Measurements from ENCODE around the gene DRG1.
"Not testable (repeated sequence)": the region's sequence is repeated elsewhere in the genome, so short reads cannot be mapped to it uniquely, and the experiment has no call there.

The DRG1 gene

GRCh38 chr22:31400023-31400397 lies 606 bp downstream of the DRG1 start:
- no peak for DNase-seq (ENCODE audit: low spot score)
- no peak for TF ChIP-seq CTCF (IDR thresholded peaks at IDR 0.05; ENCODE audit: extremely low read depth, missing control alignments)

GRCh38 chr22:31402350-31402749 lies 2.9 kb downstream of the DRG1 start:
- DNase-seq (ENCODE audit: low spot score), result not testable (repeated sequence)

GRCh38 chr22:31425331-31426050 lies 26.1 kb downstream of the DRG1 start:
- no peak for DNase-seq (ENCODE audit: low spot score)
- TF ChIP-seq CTCF (IDR thresholded peaks at IDR 0.05; ENCODE audit: extremely low read depth, missing control alignments), result no peak

GRCh38 chr22:31431950-31432349 lies 32.5 kb downstream of the DRG1 start:
- TF ChIP-seq CTCF (IDR thresholded peaks at IDR 0.05; ENCODE audit: extremely low read depth, missing control alignments), result no peak
- DNase-seq (ENCODE audit: low spot score), result no peak

- TF ChIP-seq CTCF (IDR thresholded peaks at IDR 0.05; ENCODE audit: extremely low read depth, missing control alignments), result no peak
- no peak for DNase-seq (ENCODE audit: low spot score)
These were observed 36.7 kb downstream of the DRG1 start for GRCh38 chr22:31436132-31436531.

- no peak for TF ChIP-seq CTCF (IDR thresholded peaks at IDR 0.05; ENCODE audit: extremely low read depth, missing control alignments)
- DNase-seq (ENCODE audit: low spot score), result no peak
These were observed 40.4 kb downstream of the DRG1 start for GRCh38 chr22:31439808-31440207.

- DNase-seq (ENCODE audit: low spot score), result no peak
- no peak for TF ChIP-seq CTCF (IDR thresholded peaks at IDR 0.05; ENCODE audit: extremely low read depth, missing control alignments)
These were observed 41.3 kb downstream of the DRG1 start for GRCh38 chr22:31440681-31441080.

- TF ChIP-seq CTCF (IDR thresholded peaks at IDR 0.05; ENCODE audit: extremely low read depth, missing control alignments), result no peak
- no peak for DNase-seq (ENCODE audit: low spot score)
These were observed 42.2 kb downstream of the DRG1 start for GRCh38 chr22:31441652-31442051.

Measured in GM20000 (cell line).